ENCODE data around the gene ARSG. TPM values are rescaled to one million over a fixed set of nuclear protein-coding genes. Genes with fewer than 3 reads are reported as not detected.
A peak's percentile ranks its signal among the peaks of the same experiment; 100 is the strongest.

Gene ARSG
- polyA plus RNA-seq, 1 donor (not counting 4 experiments of a cell fraction or from before 2014, with no cell fraction given): 0.41 TPM

DNA sequence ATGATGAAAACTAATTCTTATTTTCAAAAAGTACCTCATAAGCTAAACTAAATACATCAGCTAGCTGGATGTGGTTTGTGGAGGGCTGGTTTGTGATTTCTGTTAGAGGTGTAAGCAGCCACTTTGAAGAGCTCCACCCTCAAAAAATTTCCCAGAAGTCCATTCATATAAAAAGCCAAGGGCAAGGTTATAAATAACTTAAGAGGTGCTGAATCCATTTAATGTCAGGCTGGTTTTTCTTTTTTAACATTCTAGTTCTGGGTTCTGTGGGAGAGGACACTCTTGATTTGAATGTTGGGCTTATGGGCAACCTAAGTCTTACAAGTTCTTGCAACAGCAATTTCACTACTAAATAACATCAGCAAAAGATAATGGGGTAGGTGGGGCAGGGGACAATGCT lies 169.4 kb downstream of the ARSG start:
- H3K36me3 ChIP-seq (ENCODE audit: control insufficient read depth in 2 of 2, extremely low read depth in 1 of 2, insufficient read depth in 2 of 2, low read length in 2 of 2): no peaks in the 10 kb centered on the region
- peaks cover under 1% of the 10 kb centered on the region for H3K9me1 ChIP-seq (ENCODE audit: control insufficient read depth, extremely low read depth, insufficient read depth, low read length)
- no peaks in the 10 kb centered on the region for H3K9me3 ChIP-seq (ENCODE audit: control insufficient read depth, low read depth, low read length)
- TF ChIP-seq EZH2 (IDR thresholded peaks at IDR 0.05; ENCODE audit: low read length): no peak
- TF ChIP-seq, protein P1, sequence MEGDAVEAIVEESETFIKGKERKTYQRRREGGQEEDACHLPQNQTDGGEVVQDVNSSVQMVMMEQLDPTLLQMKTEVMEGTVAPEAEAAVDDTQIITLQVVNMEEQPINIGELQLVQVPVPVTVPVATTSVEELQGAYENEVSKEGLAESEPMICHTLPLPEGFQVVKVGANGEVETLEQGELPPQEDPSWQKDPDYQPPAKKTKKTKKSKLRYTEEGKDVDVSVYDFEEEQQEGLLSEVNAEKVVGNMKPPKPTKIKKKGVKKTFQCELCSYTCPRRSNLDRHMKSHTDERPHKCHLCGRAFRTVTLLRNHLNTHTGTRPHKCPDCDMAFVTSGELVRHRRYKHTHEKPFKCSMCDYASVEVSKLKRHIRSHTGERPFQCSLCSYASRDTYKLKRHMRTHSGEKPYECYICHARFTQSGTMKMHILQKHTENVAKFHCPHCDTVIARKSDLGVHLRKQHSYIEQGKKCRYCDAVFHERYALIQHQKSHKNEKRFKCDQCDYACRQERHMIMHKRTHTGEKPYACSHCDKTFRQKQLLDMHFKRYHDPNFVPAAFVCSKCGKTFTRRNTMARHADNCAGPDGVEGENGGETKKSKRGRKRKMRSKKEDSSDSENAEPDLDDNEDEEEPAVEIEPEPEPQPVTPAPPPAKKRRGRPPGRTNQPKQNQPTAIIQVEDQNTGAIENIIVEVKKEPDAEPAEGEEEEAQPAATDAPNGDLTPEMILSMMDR (optimal IDR thresholded peaks at IDR 0.05 in 1 of 3, IDR thresholded peaks at IDR 0.05 in 1 of 3, conservative IDR thresholded peaks at IDR 0.05 in 1 of 3; ENCODE audit: extremely low read depth in 1 of 3, insufficient read depth in 2 of 3, low read length in 3 of 3): no peak
- H3K4me1 ChIP-seq (ENCODE audit: control insufficient read depth, extremely low read depth, insufficient read depth, low read length): peaks cover 35% of the 10 kb centered on the region
- no peak overlapping the region for H3K4me2 ChIP-seq (ENCODE audit: control insufficient read depth, extremely low read depth, insufficient read depth, low read depth, low read length)
- no peak overlapping the region for H3K9ac ChIP-seq (ENCODE audit: control insufficient read depth, extremely low read depth, insufficient read depth, low read length)
- no peak for DNase-seq (ENCODE audit: low read depth, low spot score)
- no peak overlapping the region for H2AFZ ChIP-seq (ENCODE audit: control insufficient read depth, low read length)
- dilution Hi-C loops (cut with MboI; ENCODE audit: extremely low pct_ligation_motif_present, low sequenced_read_pairs): no loop called here
- H3K27ac ChIP-seq (ENCODE audit: control insufficient read depth, insufficient read depth, low read length): no peak overlapping the region
- H3K4me3 ChIP-seq (ENCODE audit: control insufficient read depth in 2 of 3, extremely low read depth in 1 of 3, insufficient read depth in 2 of 3, low read depth in 1 of 3, low read length in 3 of 3): no peak overlapping the region
- no peaks in the 10 kb centered on the region for H4K20me1 ChIP-seq (ENCODE audit: control insufficient read depth, extremely low read depth, insufficient read depth, low read length)
- no peaks in the 10 kb centered on the region for H3K79me2 ChIP-seq (ENCODE audit: control insufficient read depth, insufficient read depth, low read length)
- H3K27me3 ChIP-seq (ENCODE audit: control insufficient read depth, extremely low read depth, insufficient read depth, low read length): no peaks in the 10 kb centered on the region
- no peak for FAIRE-seq

DNA sequence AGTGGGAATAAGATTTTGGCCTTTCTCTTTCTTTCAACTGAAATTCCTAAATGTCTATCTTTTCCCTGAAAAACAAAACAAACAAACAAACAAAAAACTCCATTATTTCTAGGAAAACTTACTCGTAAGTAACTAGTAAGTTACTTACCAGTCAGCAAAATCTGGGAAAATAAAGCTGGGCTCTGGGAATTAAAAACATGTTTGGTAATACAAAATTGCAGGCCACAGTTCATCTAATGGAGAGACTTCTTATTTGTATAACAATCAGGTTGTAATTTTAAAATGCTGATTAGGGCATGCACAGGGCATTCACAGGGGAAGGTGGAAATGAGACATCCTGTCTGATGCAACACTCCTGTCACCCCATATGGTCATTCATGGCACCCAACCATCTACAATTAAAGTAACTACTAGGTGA lies 169.8 kb downstream of the ARSG start:
- no peak overlapping the region for H3K27ac ChIP-seq (ENCODE audit: control insufficient read depth, insufficient read depth, low read length)

More for the DNA sequence above, 169.8 kb downstream of the ARSG start:
- no peaks in the 10 kb centered on the region for H3K27me3 ChIP-seq (ENCODE audit: control insufficient read depth, extremely low read depth, insufficient read depth, low read length)
- H3K36me3 ChIP-seq (ENCODE audit: control insufficient read depth in 2 of 2, extremely low read depth in 1 of 2, insufficient read depth in 2 of 2, low read length in 2 of 2): no peaks in the 10 kb centered on the region
- peak overlapping the region; percentile 8 for H2AFZ ChIP-seq (ENCODE audit: control insufficient read depth, low read length)
- dilution Hi-C loops (cut with MboI; ENCODE audit: extremely low pct_ligation_motif_present, low sequenced_read_pairs): no loop called here
- no peak overlapping the region for H3K4me3 ChIP-seq (ENCODE audit: control insufficient read depth in 2 of 3, extremely low read depth in 1 of 3, insufficient read depth in 2 of 3, low read depth in 1 of 3, low read length in 3 of 3)
- peaks cover 3% of the 10 kb centered on the region for H3K9me1 ChIP-seq (ENCODE audit: control insufficient read depth, extremely low read depth, insufficient read depth, low read length)
- H3K4me1 ChIP-seq (ENCODE audit: control insufficient read depth, extremely low read depth, insufficient read depth, low read length): peaks cover 35% of the 10 kb centered on the region
- H3K79me2 ChIP-seq (ENCODE audit: control insufficient read depth, insufficient read depth, low read length): no peaks in the 10 kb centered on the region
- FAIRE-seq: no peak
- no peaks in the 10 kb centered on the region for H3K9me3 ChIP-seq (ENCODE audit: control insufficient read depth, low read depth, low read length)
- no peak for DNase-seq (ENCODE audit: low read depth, low spot score)
- H4K20me1 ChIP-seq (ENCODE audit: control insufficient read depth, extremely low read depth, insufficient read depth, low read length): no peaks in the 10 kb centered on the region
- no peak overlapping the region for H3K9ac ChIP-seq (ENCODE audit: control insufficient read depth, extremely low read depth, insufficient read depth, low read length)
- TF ChIP-seq, protein P1 (optimal IDR thresholded peaks at IDR 0.05 in 1 of 3, IDR thresholded peaks at IDR 0.05 in 1 of 3, conservative IDR thresholded peaks at IDR 0.05 in 1 of 3; ENCODE audit: extremely low read depth in 1 of 3, insufficient read depth in 2 of 3, low read length in 3 of 3): no peak
- TF ChIP-seq EZH2 (IDR thresholded peaks at IDR 0.05; ENCODE audit: low read length): no peak
- no peak overlapping the region for H3K4me2 ChIP-seq (ENCODE audit: control insufficient read depth, extremely low read depth, insufficient read depth, low read depth, low read length)
